NB4 (cell line): ENCODE measurements around the gene CCDC172.

Source experiments
- DNase-seq: peaks from one replicate; pipeline ENCODE4 v3.0.0; 2010; ENCODE audit warnings: low read depth
- H3K4me3 ChIP-seq: one replicate; pipeline ENCODE4 v1.5.1; 2011; ENCODE audit warnings: mild to moderate bottlenecking, low read depth, low read length, moderate library complexity
- MYC ChIP-seq: IDR thresholded peaks from 2 replicates; pipeline ENCODE4 v1.6.1; 2011; ENCODE audit warnings: low read depth, low read length
- POLR2A ChIP-seq: IDR thresholded peaks from 2 replicates; pipeline ENCODE4 v1.6.1; 2011; ENCODE audit warnings: mild to moderate bottlenecking; ENCODE audit not compliant: insufficient read length; ENCODE audit errors: extremely low read depth
- TF ChIP-seq, protein P1 (sequence below): IDR thresholded peaks from one replicate; pipeline ENCODE4 v1.5.1; 2012; ENCODE audit warnings: low read depth, low read length
- TF ChIP-seq, protein P2 (sequence below): IDR thresholded peaks from 2 replicates; pipeline ENCODE4 v1.6.1; 2011; ENCODE audit warnings: low read depth, low read length

Gene CCDC172

DNA sequence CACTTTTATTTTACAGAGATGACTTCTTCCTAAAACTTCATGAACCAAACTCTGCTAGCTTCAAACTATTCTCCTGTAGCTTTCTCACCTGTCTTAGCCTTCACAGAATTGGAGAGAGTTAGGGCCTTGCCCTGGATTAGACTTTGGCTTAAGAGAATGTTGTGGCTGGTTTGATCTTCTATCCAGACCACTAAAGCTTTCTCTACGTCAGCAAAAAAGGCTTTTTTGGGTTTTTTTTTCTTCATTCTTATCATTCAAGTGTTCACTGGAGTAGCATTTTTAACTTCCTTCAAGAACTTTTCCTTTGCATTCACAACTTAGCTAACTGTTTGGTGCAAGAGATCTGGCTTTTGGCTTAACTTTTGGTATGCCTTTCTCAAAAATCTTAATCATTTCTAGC, 19.3 kb upstream of the CCDC172 start:
- DNase-seq: no peak
- TF ChIP-seq, protein P1, sequence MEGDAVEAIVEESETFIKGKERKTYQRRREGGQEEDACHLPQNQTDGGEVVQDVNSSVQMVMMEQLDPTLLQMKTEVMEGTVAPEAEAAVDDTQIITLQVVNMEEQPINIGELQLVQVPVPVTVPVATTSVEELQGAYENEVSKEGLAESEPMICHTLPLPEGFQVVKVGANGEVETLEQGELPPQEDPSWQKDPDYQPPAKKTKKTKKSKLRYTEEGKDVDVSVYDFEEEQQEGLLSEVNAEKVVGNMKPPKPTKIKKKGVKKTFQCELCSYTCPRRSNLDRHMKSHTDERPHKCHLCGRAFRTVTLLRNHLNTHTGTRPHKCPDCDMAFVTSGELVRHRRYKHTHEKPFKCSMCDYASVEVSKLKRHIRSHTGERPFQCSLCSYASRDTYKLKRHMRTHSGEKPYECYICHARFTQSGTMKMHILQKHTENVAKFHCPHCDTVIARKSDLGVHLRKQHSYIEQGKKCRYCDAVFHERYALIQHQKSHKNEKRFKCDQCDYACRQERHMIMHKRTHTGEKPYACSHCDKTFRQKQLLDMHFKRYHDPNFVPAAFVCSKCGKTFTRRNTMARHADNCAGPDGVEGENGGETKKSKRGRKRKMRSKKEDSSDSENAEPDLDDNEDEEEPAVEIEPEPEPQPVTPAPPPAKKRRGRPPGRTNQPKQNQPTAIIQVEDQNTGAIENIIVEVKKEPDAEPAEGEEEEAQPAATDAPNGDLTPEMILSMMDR: no peak
- TF ChIP-seq, protein P2, sequence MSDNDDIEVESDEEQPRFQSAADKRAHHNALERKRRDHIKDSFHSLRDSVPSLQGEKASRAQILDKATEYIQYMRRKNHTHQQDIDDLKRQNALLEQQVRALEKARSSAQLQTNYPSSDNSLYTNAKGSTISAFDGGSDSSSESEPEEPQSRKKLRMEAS: no peak
- TF ChIP-seq POLR2A: no peak
- TF ChIP-seq MYC: no peak
- H3K4me3 ChIP-seq: no peak overlapping the region

DNA sequence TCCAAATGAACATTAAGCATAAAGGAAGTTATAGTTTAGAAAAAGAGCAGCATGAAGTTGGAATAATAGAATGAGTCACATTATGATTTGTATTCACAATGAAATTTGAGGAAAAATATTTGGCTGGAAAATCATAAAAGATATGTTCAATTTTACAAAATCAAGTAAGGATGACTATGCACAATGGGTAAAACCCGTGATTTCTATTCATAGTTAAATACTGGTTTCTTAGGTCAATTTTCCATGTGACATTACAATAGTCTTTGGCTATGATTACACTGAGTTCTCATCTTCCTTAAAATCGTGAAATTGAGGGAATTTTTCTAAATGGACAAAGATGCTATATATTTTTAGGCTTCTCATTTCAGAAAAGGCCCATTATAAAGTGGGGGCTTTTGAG, 17.4 kb upstream of the CCDC172 start:
- no peak for DNase-seq
- H3K4me3 ChIP-seq: no peak overlapping the region
- no peak for TF ChIP-seq POLR2A
- no peak for TF ChIP-seq MYC
- TF ChIP-seq, protein P2: no peak
- TF ChIP-seq, protein P1: no peak

DNA sequence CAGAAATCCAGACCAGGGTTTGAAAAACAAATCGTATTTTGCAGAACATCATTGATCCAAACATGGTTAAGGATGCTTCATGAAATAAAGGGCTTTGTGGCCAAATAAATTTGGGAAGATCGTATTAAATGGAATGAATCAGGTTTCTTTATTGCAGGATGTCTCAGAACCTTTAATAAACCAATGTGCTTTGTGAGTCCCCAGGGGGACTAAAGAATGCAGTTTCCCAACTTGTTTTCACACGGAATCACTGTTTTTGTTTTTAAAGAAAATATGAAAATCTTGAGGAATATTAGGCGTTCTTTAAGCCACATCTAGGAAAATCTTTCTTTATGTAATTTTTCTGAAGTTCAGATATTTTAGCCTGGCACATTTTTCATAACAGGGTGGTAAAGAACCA, 16.8 kb upstream of the CCDC172 start:
- no peak for DNase-seq
- no peak overlapping the region for H3K4me3 ChIP-seq
- TF ChIP-seq, protein P1: no peak
- TF ChIP-seq POLR2A (no peak), MYC (no peak)
- TF ChIP-seq, protein P2: no peak

DNA sequence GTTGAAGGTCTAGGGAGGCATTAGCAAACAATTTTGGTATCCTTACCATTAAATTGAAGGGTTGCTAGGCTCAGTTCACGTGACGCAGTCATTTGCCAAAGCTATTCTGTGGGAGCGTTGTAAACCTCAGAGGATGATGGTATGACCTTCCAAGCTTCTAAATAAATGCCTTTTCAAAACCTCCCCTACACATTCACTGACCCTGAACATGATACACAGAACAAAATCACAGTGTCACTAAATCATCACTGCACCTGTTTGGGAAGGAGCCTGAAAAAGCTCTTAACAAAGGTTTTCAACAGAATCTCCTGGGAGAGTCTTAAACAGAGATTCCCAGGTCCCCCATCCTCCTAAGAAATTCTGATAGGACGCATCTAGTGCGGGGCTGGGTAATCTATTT, 13.2 kb upstream of the CCDC172 start:
- TF ChIP-seq, protein P1: no peak
- TF ChIP-seq MYC: no peak
- TF ChIP-seq, protein P2: no peak
- TF ChIP-seq POLR2A: no peak
- DNase-seq: no peak
- no peak overlapping the region for H3K4me3 ChIP-seq

DNA sequence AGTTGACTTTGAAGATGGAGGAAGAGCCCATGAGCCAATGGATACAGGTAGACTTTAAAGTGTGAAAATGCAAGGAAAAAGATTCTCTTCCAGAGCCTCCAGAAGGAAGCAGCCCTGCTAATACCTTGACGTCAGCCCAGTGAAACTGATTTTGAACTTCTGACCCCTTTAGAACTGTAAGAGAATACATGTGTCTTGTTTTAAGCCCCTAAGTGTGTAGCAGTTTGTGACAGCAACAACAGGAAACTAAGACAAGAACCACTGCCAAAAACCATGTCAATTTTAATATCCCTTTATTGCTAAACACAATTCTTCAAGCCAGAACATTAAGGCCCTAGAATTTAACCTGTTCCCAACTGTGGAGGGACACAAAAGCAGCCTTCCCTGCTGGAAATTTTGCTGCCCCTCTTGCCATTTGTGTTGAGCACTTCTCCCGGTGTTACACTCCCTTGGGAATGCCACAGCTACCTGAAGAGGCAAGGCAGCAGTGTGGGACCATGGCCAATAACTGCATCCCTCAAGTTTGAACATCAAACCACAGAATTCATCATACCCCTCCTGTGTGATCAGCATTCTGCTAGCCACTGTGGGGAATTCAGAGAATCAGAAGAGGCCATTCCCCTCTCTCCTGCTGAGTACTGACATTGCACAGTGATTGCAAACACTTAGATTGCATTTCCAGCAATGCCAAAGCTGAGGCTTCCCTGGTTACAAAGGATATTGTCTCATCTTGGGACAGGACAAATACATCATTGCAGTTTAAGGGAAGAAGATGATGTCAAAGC, 12.3 kb upstream of the CCDC172 start:
- no peak overlapping the region for H3K4me3 ChIP-seq
- no peak for DNase-seq
- no peak for TF ChIP-seq POLR2A
- TF ChIP-seq, protein P1: no peak
- TF ChIP-seq MYC: no peak
- TF ChIP-seq, protein P2: no peak
